H1 (cell line): Measurements from ENCODE around the gene DHDH. TPM values are rescaled to one million over a fixed set of nuclear protein-coding genes. Genes with fewer than 3 reads are reported as not detected.
"Not testable (repeated sequence)": the region's sequence is repeated elsewhere in the genome, so short reads cannot be mapped to it uniquely, and the experiment has no call there.

Experiments
- CTCF ChIA-PET: fragments of 300-600 bp; sonication (Branson Sonifier 250); formaldehyde crosslinking; loops from one replicate; lab custom pipeline; 2021; ENCODE audit not compliant: partially characterized antibody; lab: Charles Lee
- POLR2A ChIA-PET: fragments of 300-600 bp; sonication (Branson Sonifier 250); formaldehyde crosslinking; loops from one replicate; lab custom pipeline; 2021; ENCODE audit warnings: inconsistent platforms; ENCODE audit not compliant: partially characterized antibody; lab: Charles Lee
- DNase-seq, 2 experiments: peaks; one replicate each; pipeline versions ENCODE4 v3.0.0 to v3.0.0-alpha.2; 2010 to 2022; ENCODE audit warnings: low spot score in 2 of 2, low read depth in 1 of 2, mixed read lengths in 1 of 2
- FAIRE-seq: peaks from 2 replicates; lab custom pipeline; 2011; peaks lifted over from hg19 to GRCh38; lab: Jason Lieb, UNC
- H2AFZ ChIP-seq: 2 replicates; pipeline ENCODE4 v1.8.1; 2012; ENCODE audit warnings: low read length, inconsistent platforms
- H2AK5ac ChIP-seq: 2 replicates; pipeline ENCODE4 v1.6.1; 2013; ENCODE audit warnings: low read depth, low read length
- H2BK120ac ChIP-seq: replicated peaks from 2 replicates; pipeline ENCODE3; 2013; ENCODE audit warnings: low read depth, low read length, inconsistent platforms
- H2BK12ac ChIP-seq: 2 replicates; pipeline ENCODE4 v1.6.1; 2013; ENCODE audit warnings: low read depth, low read length
- H2BK15ac ChIP-seq: 2 replicates; pipeline ENCODE4 v1.6.1; 2013; ENCODE audit warnings: low read length
- H2BK20ac ChIP-seq: 2 replicates; pipeline ENCODE4 v1.6.1; 2013; ENCODE audit warnings: low read length
- H2BK5ac ChIP-seq: 2 replicates; pipeline ENCODE4 v1.6.1; 2013; ENCODE audit warnings: low read depth, low read length
- H3K14ac ChIP-seq: 2 replicates; pipeline ENCODE4 v1.6.1; 2013; ENCODE audit warnings: inconsistent platforms; ENCODE audit not compliant: insufficient read length
- H3K18ac ChIP-seq: 2 replicates; pipeline ENCODE4 v1.6.1; 2013; ENCODE audit warnings: low read length; ENCODE audit errors: extremely low read depth
- H3K23ac ChIP-seq: 2 replicates; pipeline ENCODE4 v1.6.1; 2013; ENCODE audit warnings: inconsistent platforms; ENCODE audit not compliant: insufficient read length
- H3K23me2 ChIP-seq: 2 replicates; pipeline ENCODE4 v1.6.1; 2013; ENCODE audit warnings: low read depth, low read length
- H3K27ac ChIP-seq: 2 replicates; pipeline ENCODE4 v1.6.1; 2011; ENCODE audit warnings: low read depth, low read length, inconsistent platforms
- H3K27me3 ChIP-seq, 4 experiments: replicated peaks in 1 of 4; 1 replicate in 1 of 4; 2 replicates in 3 of 4; pipeline versions ENCODE4 v1.6.1 to v1.8.1; 2011 to 2013; ENCODE audit warnings: low read length in 3 of 4, mild to moderate bottlenecking in 3 of 4, inconsistent platforms in 2 of 4, mixed read lengths in 2 of 4, moderate library complexity in 1 of 4; ENCODE audit not compliant: control insufficient read depth in 3 of 4, insufficient read depth in 3 of 4; ENCODE audit errors: extremely low read depth in 1 of 4
- H3K36me3 ChIP-seq, 4 experiments: 2 replicates each; pipeline versions ENCODE4 v1.6.1 to v1.8.1; 2011 to 2013; ENCODE audit warnings: mild to moderate bottlenecking in 4 of 4, low read length in 3 of 4, moderate library complexity in 2 of 4, control low read depth in 1 of 4, inconsistent platforms in 1 of 4; ENCODE audit not compliant: insufficient read depth in 4 of 4, control insufficient read depth in 2 of 4
- H3K4ac ChIP-seq: replicated peaks from 2 replicates; pipeline ENCODE3; 2013; ENCODE audit warnings: low read length, low read depth, mixed read lengths, inconsistent platforms; ENCODE audit not compliant: insufficient read length
- H3K4me1 ChIP-seq, 4 experiments: replicated peaks in 1 of 4; 1 replicate in 1 of 4; 2 replicates in 3 of 4; pipeline versions ENCODE4 v1.6.1 to v1.8.1; 2011 to 2013; ENCODE audit warnings: low read length in 3 of 4, inconsistent platforms in 2 of 4, mixed read lengths in 1 of 4; ENCODE audit not compliant: insufficient read depth in 4 of 4, control insufficient read depth in 3 of 4
- H3K4me2 ChIP-seq, 2 experiments: 2 replicates each; pipeline versions ENCODE4 v1.6.1 to v1.8.1; 2011 to 2013; ENCODE audit warnings: low read depth in 2 of 2, low read length in 2 of 2, control low read depth in 1 of 2, inconsistent platforms in 1 of 2, mild to moderate bottlenecking in 1 of 2; ENCODE audit not compliant: insufficient read depth in 1 of 2
- H3K4me3 ChIP-seq, 4 experiments: fragments of 200-600, 300-600 bp in 1 of 4; sonication (generic), shearing (Covaris generic), sonication (Bioruptor Twin) in 1 of 4; 2 replicates each; pipeline versions ENCODE4 v1.5.1 to v1.8.1; 2011 to 2016; ENCODE audit warnings: low read length in 4 of 4, low read depth in 3 of 4, control low read depth in 2 of 4, inconsistent platforms in 2 of 4, mild to moderate bottlenecking in 2 of 4, mixed read lengths in 1 of 4, moderate library complexity in 1 of 4; ENCODE audit not compliant: insufficient read depth in 2 of 4; ENCODE audit errors: extremely low read depth in 1 of 4
- H3K56ac ChIP-seq: replicated peaks from 2 replicates; pipeline ENCODE3; 2013; ENCODE audit warnings: low read depth, mild to moderate bottlenecking, mixed read lengths, low read length, inconsistent platforms; ENCODE audit not compliant: insufficient read length
- H3K79me1 ChIP-seq: 2 replicates; pipeline ENCODE4 v1.6.1; 2013; ENCODE audit warnings: low read depth, low read length, control low read depth
- H3K79me2 ChIP-seq, 2 experiments: 2 replicates each; pipeline versions ENCODE4 v1.6.1 to v1.8.1; 2012 to 2013; ENCODE audit warnings: low read length in 2 of 2, mild to moderate bottlenecking in 2 of 2, inconsistent platforms in 1 of 2; ENCODE audit not compliant: insufficient read depth in 2 of 2, control insufficient read depth in 1 of 2
- H3K9ac ChIP-seq, 4 experiments: replicated peaks in 1 of 4; 1 replicate in 1 of 4; 2 replicates in 3 of 4; pipeline versions ENCODE4 v1.6.1 to v1.8.1; 2011 to 2013; ENCODE audit warnings: low read depth in 3 of 4, low read length in 3 of 4, control low read depth in 2 of 4, mild to moderate bottlenecking in 2 of 4, moderate library complexity in 2 of 4, inconsistent platforms in 1 of 4; ENCODE audit errors: extremely low read depth in 1 of 4
- H3K9me3 ChIP-seq, 2 experiments: 2 replicates each; pipeline versions ENCODE4 v1.6.1 to v1.8.1; 2012 to 2013; ENCODE audit warnings: mild to moderate bottlenecking in 2 of 2, moderate library complexity in 2 of 2, control low read depth in 1 of 2, inconsistent platforms in 1 of 2, low read depth in 1 of 2, low read length in 1 of 2, mixed read lengths in 1 of 2; ENCODE audit not compliant: insufficient read depth in 2 of 2
- H4K20me1 ChIP-seq, 2 experiments: replicated peaks in 1 of 2; 2 replicates each; pipeline versions ENCODE3 to v1.8.1; 2011 to 2013; ENCODE audit warnings: inconsistent platforms in 2 of 2, low read length in 2 of 2, mild to moderate bottlenecking in 1 of 2; ENCODE audit not compliant: insufficient read depth in 2 of 2, control insufficient read depth in 1 of 2
- H4K5ac ChIP-seq: 2 replicates; pipeline ENCODE4 v1.6.1; 2013; ENCODE audit warnings: low read length, low read depth, mixed read lengths, inconsistent platforms; ENCODE audit not compliant: insufficient read length
- H4K8ac ChIP-seq: 2 replicates; pipeline ENCODE4 v1.8.0; 2013; ENCODE audit warnings: mild to moderate bottlenecking, moderate library complexity, low read length, inconsistent platforms; ENCODE audit not compliant: insufficient read depth; ENCODE audit errors: extremely low read depth
- H4K91ac ChIP-seq: replicated peaks from 2 replicates; pipeline ENCODE3; 2013; ENCODE audit warnings: low read length, mixed read lengths, inconsistent platforms; ENCODE audit not compliant: insufficient read length
- CEBPB ChIP-seq: IDR thresholded peaks from 2 replicates; pipeline ENCODE4 v1.6.1; 2012; ENCODE audit warnings: low read depth, low read length
- CHD2 ChIP-seq: IDR thresholded peaks from 2 replicates; pipeline ENCODE4 v1.6.1; 2012; ENCODE audit warnings: low read length, improper control_type of control experiment
- EZH2 ChIP-seq: fragments of 200-600 bp; sonication (generic); IDR thresholded peaks from 2 replicates; pipeline ENCODE4 v1.7.1; 2012; ENCODE audit warnings: low read depth, mild to moderate bottlenecking, moderate library complexity, low read length, inconsistent platforms; ENCODE audit not compliant: severe bottlenecking
- FOSL1 ChIP-seq: IDR thresholded peaks from 2 replicates; pipeline ENCODE4 v1.6.1; 2011; ENCODE audit warnings: mild to moderate bottlenecking, low read depth, low read length, moderate library complexity; ENCODE audit not compliant: insufficient read depth
- KDM4A ChIP-seq: IDR thresholded peaks from one replicate; pipeline ENCODE4 v1.7.1; 2012; ENCODE audit warnings: low read depth, mild to moderate bottlenecking, moderate library complexity, low read length, inconsistent platforms; ENCODE audit not compliant: severe bottlenecking
- PHF8 ChIP-seq: fragments of 200-600 bp; sonication (generic); conservative IDR thresholded peaks from 2 replicates; pipeline ENCODE4 v1.7.1; 2012; ENCODE audit warnings: low read depth, mild to moderate bottlenecking, inconsistent platforms, low read length, moderate library complexity
- RAD21 ChIP-seq, 2 experiments: IDR thresholded peaks in 1 of 2; conservative IDR thresholded peaks in 1 of 2; 2 replicates each; pipeline ENCODE4 v1.6.1; 2011; ENCODE audit warnings: low read depth in 2 of 2, low read length in 2 of 2, improper control_type of control experiment in 1 of 2, inconsistent platforms in 1 of 2, mild to moderate bottlenecking in 1 of 2, moderate library complexity in 1 of 2
- RNF2 ChIP-seq: fragments of 200-900, 300-1000 bp; sonication (generic); IDR thresholded peaks from 2 replicates; pipeline ENCODE4 v1.7.1; 2016; ENCODE audit warnings: borderline replicate concordance, low read depth, mild to moderate bottlenecking, antibody characterized with exemption, low read length; ENCODE audit not compliant: poor library complexity, severe bottlenecking; ENCODE audit errors: missing control alignments
- WGBS, 2 experiments: shearing (Covaris generic) in 1 of 2; methylation state at CpG; one replicate each; pipeline versions ENCODE4 v1.1.6 to v1.1.7; 2013 to 2015; ENCODE audit warnings: low lambda C conversion rate in 2 of 2, mixed read lengths in 2 of 2, inconsistent platforms in 1 of 2, low coverage in 1 of 2, missing lambda C conversion rate in 1 of 2; ENCODE audit not compliant: insufficient replicate concordance in 2 of 2, insufficient coverage in 1 of 2, insufficient read length in 1 of 2; ENCODE audit errors: extremely low coverage in 1 of 2, missing lambda C conversion rate in 1 of 2; 5-methylcytosine and 5-hydroxymethylcytosine counted together
- polyA plus RNA-seq, 7 experiments: library from polyadenylated mRNA; depleted of rRNA in 3 of 7; stranded (reverse) in 5 of 7; unstranded in 2 of 7; fragments of >200 nt in 5 of 7; fragments of 200-250 nt in 2 of 7; gene quantifications; 1 replicate in 5 of 7; 2 replicates in 1 of 7; 4 replicates in 1 of 7; pipeline versions ENCODE4 v1.2.1 to v1.2.3, GENCODE V29; 2011 to 2013; ENCODE audit warnings: missing spikeins in 2 of 7, mixed read lengths in 2 of 7
- total RNA-seq: library from RNA; stranded (reverse); fragmentation: NEBNext Ultra II Directional; extraction: Animal tissue kit (Norgen Biotek cat#: 25700); gene quantifications from 2 replicates; pipeline ENCODE4 v1.2.1, GENCODE V29; 2021

The DHDH gene
- total and polyA plus RNA-seq, 2 of the 8 experiments (the other 6 are each of a cell fraction or from before 2014, with no cell fraction given), result 2.2 to 2.8 TPM

DNA sequence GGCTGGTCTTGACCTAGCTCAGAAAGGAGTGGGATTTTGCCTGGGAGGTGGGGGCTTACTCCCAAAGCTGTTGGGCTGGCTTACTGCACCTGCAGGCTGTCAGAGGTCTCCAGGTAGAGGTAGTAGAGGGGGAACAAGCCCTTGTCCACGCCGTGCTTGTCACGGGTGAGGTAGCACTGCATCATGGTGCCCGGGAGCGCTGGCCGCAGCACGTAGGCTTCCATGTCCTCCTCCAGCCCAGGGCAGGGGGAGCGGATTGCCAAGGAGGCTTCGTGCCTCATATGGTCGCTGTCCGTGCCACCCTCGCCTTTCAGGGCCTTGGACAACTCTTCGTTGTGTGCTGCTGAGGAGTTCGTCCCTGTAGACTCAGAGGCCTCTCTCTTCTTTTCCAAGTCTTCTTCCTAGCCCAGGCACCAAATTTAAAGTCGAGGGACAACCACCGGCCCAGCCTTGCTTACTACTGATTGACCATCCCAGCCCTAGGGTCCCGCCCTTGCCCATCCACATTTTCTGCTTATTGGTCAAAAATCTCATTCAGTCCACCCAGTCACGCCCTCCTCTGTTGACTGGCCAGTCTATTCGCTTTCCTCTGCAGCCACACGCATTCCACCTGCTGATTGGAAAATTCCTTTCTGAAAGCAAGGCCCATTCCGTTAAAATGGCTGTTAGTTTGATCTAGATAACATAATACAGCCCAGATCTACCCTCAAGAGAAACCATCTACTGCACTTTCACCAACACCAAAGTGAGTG is 45.5 kb upstream of the DHDH start (continued):
- TF ChIP-seq FOSL1 (no peak), RAD21 (IDR thresholded peaks at IDR 0.05 in 1 of 2, conservative IDR thresholded peaks at IDR 0.05 in 1 of 2; ENCODE audit: low read depth in 2 of 2, low read length in 2 of 2) (no peak), KDM4A (no peak), EZH2 (no peak), CEBPB (no peak), RNF2 (no peak), PHF8 (no peak), CHD2 (no peak)

DNA sequence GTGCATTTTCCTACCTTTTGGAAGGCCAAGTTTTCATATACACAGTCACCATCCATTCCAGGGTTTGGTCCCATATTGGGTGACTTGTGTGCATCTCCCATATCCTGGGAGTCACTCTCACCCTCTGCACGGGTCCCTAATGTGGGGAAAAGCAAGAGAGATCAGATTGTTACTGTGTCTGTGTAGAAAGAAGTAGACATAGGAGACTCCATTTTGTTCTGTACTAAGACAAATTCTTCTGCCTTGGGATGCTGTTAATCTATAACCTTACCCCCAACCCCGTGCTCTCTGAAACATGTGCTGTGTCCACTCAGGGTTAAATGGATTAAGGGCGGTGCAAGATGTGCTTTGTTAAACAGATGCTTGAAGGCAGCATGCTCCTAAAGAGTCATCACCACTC is 44.0 kb upstream of the DHDH start:
- H3K79me2 ChIP-seq, result not testable (repeated sequence)

More for the DNA sequence above, 44.0 kb upstream of the DHDH start:
- DNase-seq, H3K36me3 ChIP-seq, H3K27ac ChIP-seq, FAIRE-seq, H3K79me1 ChIP-seq, H2AK5ac ChIP-seq, H2BK20ac ChIP-seq, H3K27me3 ChIP-seq, H2AFZ ChIP-seq, H3K18ac ChIP-seq, H4K20me1 ChIP-seq, H3K4me1 ChIP-seq, H3K23me2 ChIP-seq, H3K4me3 ChIP-seq, H3K14ac ChIP-seq, H2BK5ac ChIP-seq, H2BK15ac ChIP-seq, H4K91ac ChIP-seq, H3K56ac ChIP-seq, H4K5ac ChIP-seq, H3K23ac ChIP-seq, H3K4ac ChIP-seq, H3K9me3 ChIP-seq, H3K9ac ChIP-seq, H3K4me2 ChIP-seq, H2BK120ac ChIP-seq, H4K8ac ChIP-seq, H2BK12ac ChIP-seq: not testable (repeated sequence)
- CTCF ChIA-PET, result interaction anchor here (0.9 to 1.3 kb wide), 2 partner anchors 11 to 20 kb away, joined by 3 to 4 read pairs; no protein-coding TSS in a partner anchor
- POLR2A ChIA-PET, result interaction anchor here (0.7 to 1.4 kb wide), 6 partner anchors 9 to 103 kb away, joined by 3 to 8 read pairs (median 4); partner anchors contain the start of genes GYS1 and PPP1R15A
- WGBS, 2 experiments, result 94% methylated on average over 2 of the region's 3 CpGs; no CpG with 5 or more reads in 1 of the 2 experiments
